Inferior parietal cortex (tissue), 1 donor: ENCODE measurements around the gene ZNF581.

Source experiments
- DNase-seq: peaks from one replicate; pipeline ENCODE4 v3.0.0-alpha.2; 2016; ENCODE audit errors: extremely low spot score

ZNF581 gene

GRCh38 chr19:55626350-55626749, 17.1 kb upstream of the ZNF581 start:
- no peak for DNase-seq

- peak; percentile 98 for DNase-seq
Observed at GRCh38 chr19:55632463-55632834, 11.0 kb upstream of the ZNF581 start.

GRCh38 chr19:55633861-55634260, 9.6 kb upstream of the ZNF581 start:
- DNase-seq, result no peak

- DNase-seq, result no peak
Observed at GRCh38 chr19:55635334-55635717, 8.1 kb upstream of the ZNF581 start.

- DNase-seq, result no peak
Observed at GRCh38 chr19:55635856-55636440, 7.5 kb upstream of the ZNF581 start.

GRCh38 chr19:55636723-55637122, 6.7 kb upstream of the ZNF581 start:
- DNase-seq, result no peak

- DNase-seq, result no peak
Observed at GRCh38 chr19:55637534-55637933, 5.9 kb upstream of the ZNF581 start.

- no peak for DNase-seq
Observed at GRCh38 chr19:55638864-55639359, 4.5 kb upstream of the ZNF581 start.

- peak; percentile 56 for DNase-seq
Observed at GRCh38 chr19:55640043-55640576, 3.3 kb upstream of the ZNF581 start.

- peak; percentile 52 for DNase-seq
Observed at GRCh38 chr19:55640577-55641425, 2.6 kb upstream of the ZNF581 start, which contains the start of gene ZNF580. TSS of gene ZNF580 (plus strand) at chr19:55641002. CDS start at chr19:55642509, 1,507 bp downstream.

GRCh38 chr19:55641426-55642152, 1.9 kb upstream of the ZNF581 start:
- DNase-seq, result no peak

GRCh38 chr19:55642153-55643002, 1.1 kb upstream of the ZNF581 start:
- no peak for DNase-seq

GRCh38 chr19:55643887-55644176, 383 bp downstream of the ZNF581 start:
- DNase-seq, result no peak

GRCh38 chr19:55644191-55644833, 863 bp downstream of the ZNF581 start:
- DNase-seq, result no peak

- no peak for DNase-seq
Observed at GRCh38 chr19:55644842-55645511, 1.5 kb downstream of the ZNF581 start.

- no peak for DNase-seq
Observed at GRCh38 chr19:55645512-55645881, 2.0 kb downstream of the ZNF581 start.

GRCh38 chr19:55646889-55647731, 3.7 kb downstream of the ZNF581 start:
- no peak for DNase-seq

GRCh38 chr19:55647732-55648584, 4.5 kb downstream of the ZNF581 start, which contains the start of gene CCDC106:
TSS of gene CCDC106 (plus strand) at chr19:55648212. CDS start at chr19:55649047, 835 bp downstream.
- peak; percentile 67 for DNase-seq
